HuH-7.5 (cell line): ENCODE measurements around the gene GSC2.

Source experiments
- DNase-seq: peaks from one replicate; pipeline ENCODE4 v3.0.0; 2011; ENCODE audit warnings: low spot score

GSC2 gene

DNA sequence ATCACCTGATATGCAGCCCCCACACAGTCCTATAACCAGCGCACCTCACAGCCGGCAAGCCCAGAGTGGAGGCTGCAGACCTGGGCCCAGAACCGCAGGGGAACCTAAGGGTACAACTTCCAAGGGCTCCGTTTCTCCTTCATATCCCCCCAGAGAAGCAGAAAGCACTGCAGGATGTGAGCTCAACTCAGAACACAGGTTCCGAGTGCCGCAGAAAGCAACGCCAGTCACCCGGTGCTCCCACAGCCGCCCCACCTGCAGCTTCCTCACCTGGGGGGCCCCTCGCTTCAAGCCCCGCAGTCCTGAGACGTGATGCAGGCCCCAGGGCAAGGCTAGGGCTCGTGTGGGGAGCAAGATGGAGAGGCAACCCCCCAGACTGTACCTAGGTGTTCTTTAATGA lies 16.5 kb downstream of the GSC2 start:
- no peak for DNase-seq

DNA sequence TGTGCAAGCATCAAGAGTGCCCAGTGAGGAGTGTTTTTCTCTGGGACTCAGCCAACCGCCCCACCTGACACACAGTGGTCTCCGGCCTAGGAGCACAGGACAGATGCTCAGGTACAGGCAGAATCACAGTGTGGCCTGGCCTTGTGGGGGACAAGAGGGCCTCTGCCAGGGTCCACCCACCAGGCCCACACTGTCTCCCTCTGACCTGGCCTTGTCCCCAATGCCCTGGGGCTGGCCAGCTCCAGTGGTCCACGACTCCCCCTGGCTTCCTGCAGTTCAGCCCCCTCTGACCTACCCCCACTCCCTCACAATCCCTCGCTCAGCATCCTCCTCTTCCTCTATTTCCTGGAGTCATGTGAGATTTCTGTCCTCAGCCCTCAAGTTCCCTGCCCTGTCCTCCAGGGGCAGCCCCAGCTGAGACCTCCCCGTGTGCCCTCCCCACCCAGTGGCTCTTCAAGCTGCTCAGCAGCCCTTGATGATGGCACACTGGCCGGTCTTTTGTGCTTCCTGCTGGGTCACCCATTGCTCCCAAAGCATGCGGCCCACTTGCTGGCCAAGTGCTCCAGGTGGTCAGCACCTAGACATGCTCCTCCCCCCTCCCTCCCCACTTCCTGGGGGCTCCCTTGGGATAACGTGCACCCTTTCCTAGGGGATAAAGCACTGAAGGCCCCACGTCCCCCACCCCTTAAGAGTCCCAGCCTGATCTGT lies 17.2 kb downstream of the GSC2 start:
- no peak for DNase-seq

DNA sequence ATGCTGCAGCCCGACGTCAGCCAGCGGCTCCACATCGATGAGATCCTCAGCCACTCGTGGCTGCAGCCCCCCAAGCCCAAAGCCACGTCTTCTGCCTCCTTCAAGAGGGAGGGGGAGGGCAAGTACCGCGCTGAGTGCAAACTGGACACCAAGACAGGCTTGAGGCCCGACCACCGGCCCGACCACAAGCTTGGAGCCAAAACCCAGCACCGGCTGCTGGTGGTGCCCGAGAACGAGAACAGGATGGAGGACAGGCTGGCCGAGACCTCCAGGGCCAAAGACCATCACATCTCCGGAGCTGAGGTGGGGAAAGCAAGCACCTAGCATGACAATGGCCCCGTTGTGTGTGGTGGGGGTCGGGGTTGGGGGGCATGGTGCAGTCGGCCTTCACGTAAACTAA lies 17.9 kb downstream of the GSC2 start:
- no peak for DNase-seq

DNA sequence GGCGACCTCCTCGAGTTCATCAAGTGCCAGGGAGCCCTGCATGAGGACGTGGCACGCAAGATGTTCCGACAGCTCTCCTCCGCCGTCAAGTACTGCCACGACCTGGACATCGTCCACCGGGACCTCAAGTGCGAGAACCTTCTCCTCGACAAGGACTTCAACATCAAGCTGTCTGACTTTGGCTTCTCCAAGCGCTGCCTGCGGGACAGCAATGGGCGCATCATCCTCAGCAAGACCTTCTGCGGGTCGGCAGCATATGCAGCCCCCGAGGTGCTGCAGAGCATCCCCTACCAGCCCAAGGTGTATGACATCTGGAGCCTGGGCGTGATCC lies 18.4 kb downstream of the GSC2 start:
- no peak for DNase-seq

DNA sequence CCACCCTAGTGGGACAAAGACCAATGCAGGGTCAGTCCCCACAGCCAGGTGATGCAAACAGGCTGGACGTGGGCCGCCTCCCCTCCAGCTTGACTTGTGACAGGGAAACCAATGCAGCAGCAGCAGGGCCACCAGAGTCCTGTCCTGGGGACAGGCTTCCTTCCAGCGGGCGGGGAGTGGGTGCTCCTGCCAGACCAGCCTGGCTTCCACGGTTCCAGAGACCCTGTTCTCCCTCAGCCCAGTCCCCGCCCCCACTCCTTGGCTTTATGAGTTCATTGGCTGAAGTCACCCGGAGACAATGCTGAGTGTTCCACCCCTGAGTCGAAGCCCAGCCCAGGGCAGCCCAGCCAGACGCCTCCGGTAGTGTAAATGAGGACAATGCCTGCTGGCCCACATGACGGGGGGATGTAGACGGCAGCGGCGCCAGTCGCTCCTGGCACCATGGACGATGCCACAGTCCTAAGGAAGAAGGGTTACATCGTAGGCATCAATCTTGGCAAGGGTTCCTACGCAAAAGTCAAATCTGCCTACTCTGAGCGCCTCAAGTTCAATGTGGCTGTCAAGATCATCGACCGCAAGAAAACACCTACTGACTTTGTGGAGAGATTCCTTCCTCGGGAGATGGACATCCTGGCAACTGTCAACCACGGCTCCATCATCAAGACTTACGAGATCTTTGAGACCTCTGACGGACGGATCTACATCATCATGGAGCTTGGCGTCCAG lies 19.0 kb downstream of the GSC2 start, which contains the start of gene TSSK2:
Gene TSSK2, plus strand, starts transcription at position 350 of the 726 bp plus-strand sequence. Its CDS starts 92 bp downstream, at position 442.
- no peak for DNase-seq

DNA sequence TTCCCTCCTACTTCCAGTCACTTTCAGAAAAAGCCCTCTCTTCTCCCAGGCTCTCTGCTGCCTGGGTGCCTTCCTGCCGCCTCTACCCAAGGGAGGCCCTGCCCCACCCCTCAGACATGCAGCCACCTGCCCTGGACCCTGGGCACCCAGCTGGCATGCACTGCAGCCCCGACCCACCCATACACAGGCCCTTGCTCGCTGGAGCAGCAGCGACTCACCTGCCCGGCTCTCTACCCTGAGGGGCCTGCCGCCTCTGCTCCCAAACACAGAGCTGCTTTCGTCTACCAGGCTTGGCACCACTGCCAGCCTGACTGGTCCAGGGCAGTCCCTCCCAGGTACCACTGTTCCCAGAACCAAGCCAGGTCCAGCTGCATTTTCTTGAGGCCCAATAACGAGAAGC lies 20.2 kb downstream of the GSC2 start:
- no peak for DNase-seq

DNA sequence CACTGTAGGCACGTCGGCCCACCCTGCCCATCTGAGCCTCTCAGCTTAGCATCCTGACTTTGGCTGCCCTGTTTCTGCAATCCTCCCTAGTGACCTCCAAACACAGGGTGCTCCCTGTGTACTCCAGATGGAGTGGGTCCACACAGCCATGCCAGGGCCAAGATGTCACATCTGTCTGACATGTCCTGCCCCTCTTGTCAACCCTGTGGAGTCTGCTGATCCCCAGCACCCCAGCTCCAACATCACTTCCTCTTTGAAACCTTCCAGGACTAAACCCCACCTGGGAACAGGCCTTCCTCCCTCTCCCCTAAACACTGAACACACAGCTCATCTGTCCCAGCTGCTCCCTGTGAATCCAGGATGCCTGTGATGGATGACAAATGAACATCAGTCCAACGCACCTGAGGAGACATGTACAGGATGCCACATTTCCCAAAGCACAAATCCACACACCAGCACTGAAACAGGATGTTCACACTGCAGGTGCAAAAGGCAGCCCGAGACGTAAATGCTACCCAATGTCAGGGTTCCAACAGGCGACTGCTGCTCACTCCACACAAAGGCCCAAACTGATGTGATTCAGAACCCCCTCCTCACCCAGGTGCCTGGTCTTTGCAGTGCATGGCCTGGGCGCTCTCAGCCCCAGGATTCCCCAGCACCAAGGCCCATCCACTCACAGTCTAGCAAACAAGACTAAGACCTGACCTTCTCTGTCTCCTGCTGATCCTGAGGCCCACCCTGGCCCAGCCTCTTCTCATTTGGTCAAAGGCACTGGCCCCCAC lies 21.0 kb downstream of the GSC2 start:
- no peak for DNase-seq

DNA sequence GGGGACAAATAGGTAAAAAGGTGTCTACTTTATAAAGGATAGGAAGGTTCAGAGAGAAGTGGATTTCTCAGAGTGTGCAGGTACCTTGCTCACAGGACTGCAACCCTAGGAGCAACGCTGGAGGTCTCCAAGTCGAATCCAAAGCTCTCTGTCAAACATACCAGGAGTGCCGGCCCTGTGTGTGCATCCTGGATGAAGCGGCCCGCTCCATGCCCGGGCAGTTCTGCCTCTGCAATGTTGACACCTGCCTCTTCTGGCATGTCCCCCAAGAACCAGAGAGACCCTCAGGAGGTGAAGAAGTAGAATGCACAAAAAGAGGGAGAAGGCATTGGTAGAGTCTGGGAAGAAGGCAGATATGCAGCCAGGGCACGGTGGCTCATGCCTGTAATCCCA lies 22.1 kb downstream of the GSC2 start:
- DNase-seq, result no peak

DNA sequence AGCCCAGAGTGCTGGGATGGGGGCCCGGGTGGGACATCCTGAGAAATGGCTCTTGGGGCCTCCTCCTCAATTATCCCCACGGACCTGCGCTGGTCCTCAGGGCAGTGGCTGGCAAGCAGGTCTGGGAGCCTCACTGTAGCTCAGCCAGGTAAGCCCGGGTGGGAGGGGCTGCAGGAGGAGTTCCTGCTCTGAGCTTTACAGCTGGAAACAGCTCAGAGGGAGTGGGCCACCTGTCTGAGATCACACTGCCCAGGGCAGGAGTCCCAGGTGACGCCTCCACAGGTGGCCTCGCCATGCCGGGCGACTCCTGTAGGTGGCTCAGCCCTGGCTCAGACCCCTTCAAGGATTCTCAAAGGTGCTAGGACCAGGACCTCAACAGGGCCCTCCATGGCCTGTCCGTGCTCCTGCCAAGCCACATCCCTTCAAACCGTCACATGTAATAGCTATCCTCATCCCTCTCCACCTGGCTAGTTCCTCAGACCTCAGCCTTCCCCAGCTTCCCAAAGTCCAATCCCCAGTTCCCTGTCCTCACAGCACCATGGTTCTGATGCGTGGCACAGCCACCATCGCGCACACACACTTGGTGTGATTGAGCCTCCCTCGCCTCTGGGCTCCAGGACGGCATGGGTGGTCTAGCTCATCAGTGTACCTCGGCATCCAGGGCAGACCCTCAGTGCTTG lies 22.6 kb downstream of the GSC2 start:
- no peak for DNase-seq

DNA sequence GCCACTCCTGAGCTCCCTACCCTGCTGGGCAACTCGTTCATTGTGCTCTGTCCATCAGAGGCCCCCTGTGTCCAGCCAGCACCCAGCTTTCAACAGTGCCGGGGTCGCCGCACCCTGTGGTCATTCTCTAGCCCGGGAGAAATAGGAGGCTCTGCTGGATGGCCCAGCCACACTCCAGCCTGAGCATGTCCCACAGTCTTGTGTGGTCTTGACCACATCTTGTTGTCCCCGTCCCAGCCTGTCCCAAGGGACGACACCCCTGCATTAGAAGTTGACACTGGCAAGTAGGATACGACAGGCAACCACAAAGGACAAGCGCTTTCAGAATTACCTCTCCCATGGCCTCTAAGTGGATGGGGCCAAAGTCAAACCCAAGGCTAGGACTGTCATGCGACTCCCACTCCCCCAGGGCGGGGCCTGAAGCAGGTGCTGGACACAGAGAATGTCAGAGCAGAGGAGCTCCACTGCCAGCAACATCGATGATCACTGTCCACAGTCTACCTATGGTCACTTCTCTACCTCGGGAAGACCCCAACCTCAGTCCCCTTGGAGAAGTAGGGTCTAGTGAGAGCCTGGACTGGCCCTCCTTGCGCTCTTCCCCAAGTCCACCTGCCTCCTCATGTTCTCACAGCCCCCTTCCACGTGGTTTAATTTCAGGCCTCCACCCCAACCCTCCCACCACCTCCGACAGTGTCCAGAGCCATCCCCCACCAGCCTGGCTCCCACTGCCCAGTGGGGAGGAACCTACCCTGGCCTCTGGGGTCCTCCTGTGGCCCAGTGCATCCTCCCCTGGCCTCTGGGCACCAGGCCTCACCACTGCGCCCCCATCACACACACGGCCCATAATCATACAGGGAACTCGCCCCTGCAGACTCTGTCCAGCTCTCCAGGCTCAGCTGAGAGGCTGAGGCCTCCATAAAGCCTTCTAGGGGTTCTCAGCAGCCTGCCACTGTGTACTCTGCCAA lies 23.5 kb downstream of the GSC2 start:
- no peak for DNase-seq

DNA sequence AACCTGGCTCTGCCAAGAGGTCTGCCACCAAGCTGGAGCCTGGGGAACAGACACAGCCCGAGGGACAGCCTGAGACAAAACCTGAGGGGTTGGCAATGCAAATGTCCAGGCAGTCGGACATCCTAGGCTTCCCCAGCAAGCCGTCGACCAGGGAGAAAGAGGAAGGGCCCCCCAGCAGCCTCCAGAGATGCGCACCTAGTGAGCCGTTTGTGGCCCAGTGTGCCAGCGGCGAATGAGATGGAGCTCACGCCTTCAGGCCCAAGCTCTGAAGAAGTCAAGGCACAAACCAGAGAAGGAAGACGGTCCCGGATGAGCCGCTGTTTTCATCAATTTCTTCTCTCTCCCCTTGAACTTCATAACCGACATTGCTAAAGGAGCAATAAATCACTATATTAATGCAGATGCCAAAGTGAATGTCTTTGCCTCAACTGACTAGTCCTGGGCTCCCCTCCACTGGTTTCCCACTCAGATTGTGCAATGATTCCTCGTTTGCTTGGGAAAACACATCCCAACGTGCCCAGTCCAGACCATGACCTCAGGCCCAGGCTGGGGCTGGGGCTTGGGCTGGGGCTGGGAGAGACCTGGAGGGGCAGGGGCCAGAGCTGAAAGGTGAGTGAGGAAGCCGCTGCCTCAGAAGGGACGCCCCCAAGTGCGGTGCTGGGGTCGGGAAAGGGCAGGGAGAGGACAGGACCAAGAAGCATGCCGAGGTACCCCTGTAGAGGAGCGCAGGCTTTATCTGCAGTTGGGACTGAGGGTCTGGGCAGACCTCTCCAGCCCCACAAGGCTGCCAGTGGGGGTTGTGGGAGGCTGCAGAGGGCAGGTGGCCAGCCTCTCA lies 24.4 kb downstream of the GSC2 start:
- no peak for DNase-seq

DNA sequence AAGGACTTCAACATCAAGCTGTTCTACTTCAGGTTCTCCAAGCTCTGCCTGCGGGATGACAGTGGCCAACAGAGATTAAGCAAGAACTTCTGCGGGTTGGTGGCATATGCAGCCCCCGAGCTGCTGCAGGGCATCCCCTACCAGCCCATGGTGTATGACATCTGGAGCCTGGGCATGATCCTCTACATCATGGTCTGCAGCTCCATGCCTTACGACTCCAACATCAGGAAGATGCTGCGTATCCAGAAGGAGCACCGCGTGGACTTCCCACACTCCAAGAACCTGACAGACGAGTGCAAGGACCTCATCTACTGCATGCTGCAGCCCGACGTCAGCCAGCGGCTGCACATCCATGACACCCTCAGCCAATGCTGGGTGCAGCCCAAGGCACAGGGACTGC lies 25.1 kb downstream of the GSC2 start:
- no peak for DNase-seq

DNA sequence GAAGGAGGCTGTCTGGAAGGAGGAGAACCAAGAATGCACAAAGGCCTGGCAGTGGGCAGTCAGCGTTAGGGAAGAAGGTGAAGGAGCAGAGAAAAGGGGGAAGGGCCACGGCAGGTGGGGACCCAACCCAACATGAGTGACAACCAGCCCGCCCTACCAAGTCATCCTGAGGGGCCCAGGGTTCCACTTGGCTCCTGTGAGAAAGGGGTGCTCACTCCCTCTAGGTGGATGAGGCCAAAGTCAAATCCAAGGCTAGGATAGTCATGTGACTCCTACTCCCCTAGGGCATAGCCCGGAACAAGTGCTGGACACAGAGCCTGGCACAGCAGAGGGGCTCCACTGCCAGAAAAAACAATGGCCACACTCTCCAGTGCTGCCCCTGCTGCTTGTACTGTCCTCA lies 25.7 kb downstream of the GSC2 start:
- no peak for DNase-seq

DNA sequence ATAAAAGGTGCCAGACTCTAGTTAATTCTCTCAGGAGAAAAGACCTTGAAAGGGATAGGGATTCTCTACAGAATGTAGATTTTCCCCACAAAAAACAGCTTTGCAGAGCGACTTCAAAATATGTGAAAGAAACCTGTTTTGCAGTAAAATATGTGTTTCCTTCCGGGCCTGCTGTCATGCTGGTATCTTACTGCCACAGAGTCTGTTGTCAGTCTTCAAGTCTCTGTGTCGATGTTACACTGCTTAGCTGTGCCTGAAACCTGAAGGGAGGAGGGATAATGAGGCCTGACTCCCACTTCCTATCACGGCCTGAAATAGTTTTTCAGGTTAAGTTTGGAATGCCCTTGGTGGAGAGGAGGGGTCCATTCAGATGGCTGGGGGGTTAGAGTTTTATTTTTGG lies 26.2 kb downstream of the GSC2 start:
- DNase-seq, result no peak

DNA sequence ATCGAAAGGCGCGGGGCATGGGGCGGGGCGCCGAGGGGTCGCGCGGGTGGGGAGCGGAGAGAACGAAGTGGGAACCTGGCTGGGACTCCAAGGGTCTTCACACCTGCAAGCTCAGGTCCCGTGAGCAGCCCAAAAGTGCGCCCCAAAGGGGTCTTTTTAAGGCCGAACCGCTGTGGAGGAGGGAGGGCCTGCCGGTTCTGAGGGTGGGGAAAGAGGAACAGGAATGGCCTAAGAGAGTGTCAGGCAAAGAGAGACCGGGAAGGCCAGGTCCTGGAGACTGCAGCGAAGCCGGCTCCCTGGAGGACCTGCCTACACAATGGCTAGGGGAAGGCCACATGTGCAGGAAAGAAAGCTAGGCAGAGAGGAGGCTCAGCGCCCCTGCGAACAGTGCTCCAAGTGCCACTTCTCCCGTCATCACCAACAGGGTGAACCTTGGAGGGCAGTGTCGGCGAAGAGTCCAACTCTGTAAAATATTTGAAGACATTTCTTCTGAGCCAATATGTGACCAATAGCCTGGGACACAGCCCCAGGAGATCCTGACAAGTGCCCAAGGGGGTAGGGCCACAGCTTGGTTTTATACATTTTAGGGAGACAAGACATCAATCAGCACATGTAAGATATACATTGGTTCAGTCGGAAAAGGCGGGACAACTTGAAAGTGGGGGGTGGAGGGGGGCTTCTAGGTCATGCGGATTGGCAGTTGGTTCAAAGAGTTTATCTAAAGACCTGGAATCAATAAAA lies 27.2 kb downstream of the GSC2 start:
- DNase-seq, result peak; percentile 66

DNA sequence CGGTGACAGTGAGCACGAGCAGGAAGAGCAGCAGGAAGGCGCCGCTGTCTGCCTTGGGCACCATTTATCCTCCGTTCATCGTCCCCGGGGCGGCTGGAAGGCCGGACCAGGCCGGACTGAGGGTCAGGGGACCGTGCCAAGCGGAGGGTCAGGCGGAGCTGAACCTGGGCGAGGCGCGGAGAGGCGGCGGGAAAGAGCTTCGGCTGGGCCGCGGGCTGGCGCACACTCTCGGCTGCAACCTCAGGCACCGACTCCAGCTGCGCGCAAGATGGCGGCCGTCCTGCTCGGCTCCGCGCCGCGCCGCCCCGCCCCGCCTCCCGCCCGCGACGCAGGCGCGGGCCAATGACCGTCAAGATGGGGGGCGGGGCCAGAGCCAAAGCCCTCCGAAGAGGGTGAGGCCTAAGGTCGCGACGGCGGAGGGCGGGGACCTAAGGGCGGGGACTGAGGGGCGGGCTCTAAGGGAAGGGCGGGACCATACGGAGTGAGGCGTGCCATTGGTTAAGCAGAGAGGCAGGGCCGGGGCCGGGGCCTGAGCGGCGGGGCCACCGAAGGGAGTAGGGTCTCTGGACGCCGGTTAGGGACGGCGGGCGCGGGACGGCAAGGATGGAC lies 27.8 kb downstream of the GSC2 start, which contains the start of gene DGCR2:
Gene DGCR2, minus strand, starts transcription at position 270 of the 609 bp plus-strand sequence. Its CDS starts 206 bp downstream, at position 64.
- peak; percentile 96 for DNase-seq

DNA sequence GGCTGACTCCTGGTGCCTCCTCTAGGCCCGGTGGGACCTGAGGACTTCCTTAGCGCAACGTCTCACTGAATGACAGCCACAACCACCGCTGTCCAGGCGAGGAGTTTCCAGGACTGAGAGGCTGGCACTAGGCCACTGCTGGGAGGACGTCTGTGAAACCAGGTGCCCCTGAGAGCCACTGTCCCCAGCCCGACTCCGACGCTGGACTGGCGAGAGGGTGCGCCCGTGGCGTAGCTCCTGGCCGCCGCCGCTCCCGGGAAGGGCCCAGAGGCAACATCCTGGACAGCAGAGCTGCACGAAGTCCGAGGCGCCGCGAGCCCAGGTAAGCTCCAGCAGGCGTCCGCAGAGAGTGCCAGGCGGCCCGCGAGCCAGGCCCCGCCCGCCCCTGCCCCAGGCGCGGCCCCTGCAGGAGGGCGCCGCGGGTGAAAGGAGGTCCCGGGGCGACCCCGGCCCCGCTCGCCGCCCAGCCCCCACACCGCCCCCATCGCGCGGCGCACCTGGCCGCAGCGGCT lies 28.4 kb downstream of the GSC2 start:
- peak; percentile 56 for DNase-seq

DNA sequence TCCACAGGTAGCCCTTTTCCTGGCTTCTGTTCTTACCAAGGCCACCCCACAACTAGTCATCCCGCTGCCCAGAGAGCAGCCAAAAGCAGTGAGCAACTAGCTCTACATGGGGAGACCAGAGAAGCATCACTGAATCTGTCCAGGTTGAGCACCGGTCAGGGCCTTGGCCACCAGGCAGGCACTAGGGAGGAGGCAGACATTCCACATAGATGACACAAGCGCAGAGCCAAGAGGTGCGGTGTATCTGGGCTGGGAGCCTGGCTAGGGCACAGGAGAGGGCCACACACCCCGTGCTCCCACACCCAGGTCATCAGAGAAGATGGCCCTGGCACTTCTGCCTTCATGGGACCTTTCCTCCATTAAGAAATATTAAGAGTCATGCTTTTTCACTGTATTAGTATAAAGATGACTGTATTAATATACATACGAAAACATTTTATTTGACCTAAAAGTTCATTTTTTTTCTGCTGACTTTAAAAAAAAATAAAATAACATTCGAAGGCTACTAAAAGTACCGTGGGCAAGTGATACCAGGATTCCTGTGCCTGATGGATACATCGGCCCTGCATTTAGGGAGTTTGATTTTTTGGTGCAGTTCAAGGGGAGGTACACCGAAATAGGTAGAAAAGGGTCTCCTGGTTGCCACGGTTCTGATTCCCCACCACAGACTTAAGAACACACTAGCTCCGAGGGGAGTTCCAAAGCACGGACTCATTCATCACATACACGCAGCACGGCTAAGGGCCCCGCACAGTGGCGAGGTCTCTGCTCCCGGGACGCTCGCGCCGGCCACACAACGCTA lies 29.1 kb downstream of the GSC2 start:
- peak; percentile 88 for DNase-seq
